GM12864 (cell line): Measurements from ENCODE around the gene TMEM238L.

Source experiments
- DNase-seq: peaks from one replicate; pipeline ENCODE4 v3.0.0-alpha.2; 2011; ENCODE audit warnings: low read depth
- H3K4me3 ChIP-seq: 2 replicates; pipeline ENCODE4 v1.5.1; 2011; ENCODE audit warnings: mild to moderate bottlenecking, low read depth, low read length, control low read depth
- CTCF ChIP-seq: IDR thresholded peaks from 2 replicates; pipeline ENCODE4 v1.5.1; 2011; ENCODE audit warnings: low read depth, mild to moderate bottlenecking, moderate library complexity, low read length, control low read depth, inconsistent platforms; ENCODE audit errors: missing control alignments

TMEM238L gene

GRCh38 chr17:10750210-10750609, 53.7 kb downstream of the TMEM238L start:
- no peak for DNase-seq
- no peak overlapping the region for H3K4me3 ChIP-seq

GRCh38 chr17:10748531-10749181, 55.2 kb downstream of the TMEM238L start:
- DNase-seq: no peak
- no peak for TF ChIP-seq CTCF

More at GRCh38 chr17:10750210-10750609, 53.7 kb downstream of the TMEM238L start:
- no peak for TF ChIP-seq CTCF

GRCh38 chr17:10745231-10745630, 58.7 kb downstream of the TMEM238L start:
- TF ChIP-seq CTCF: no peak
- DNase-seq: no peak
- H3K4me3 ChIP-seq: no peak overlapping the region

More at GRCh38 chr17:10748531-10749181, 55.2 kb downstream of the TMEM238L start:
- H3K4me3 ChIP-seq: no peak overlapping the region
